GM23338 (cell line): ENCODE data around the gene ASL.

ENCODE experiments used
- EZH2phosphoT487 ChIP-seq: fragments of 200-600 bp; sonication (generic); IDR thresholded peaks from one replicate; pipeline ENCODE4 v1.8.1; 2018; ENCODE audit warnings: antibody characterized with exemption; ENCODE audit not compliant: unreplicated experiment
- TF ChIP-seq, protein P1 (sequence below): IDR thresholded peaks from one replicate; pipeline ENCODE4 v1.6.1; 2018; ENCODE audit warnings: antibody characterized with exemption; ENCODE audit not compliant: unreplicated experiment

DNA sequence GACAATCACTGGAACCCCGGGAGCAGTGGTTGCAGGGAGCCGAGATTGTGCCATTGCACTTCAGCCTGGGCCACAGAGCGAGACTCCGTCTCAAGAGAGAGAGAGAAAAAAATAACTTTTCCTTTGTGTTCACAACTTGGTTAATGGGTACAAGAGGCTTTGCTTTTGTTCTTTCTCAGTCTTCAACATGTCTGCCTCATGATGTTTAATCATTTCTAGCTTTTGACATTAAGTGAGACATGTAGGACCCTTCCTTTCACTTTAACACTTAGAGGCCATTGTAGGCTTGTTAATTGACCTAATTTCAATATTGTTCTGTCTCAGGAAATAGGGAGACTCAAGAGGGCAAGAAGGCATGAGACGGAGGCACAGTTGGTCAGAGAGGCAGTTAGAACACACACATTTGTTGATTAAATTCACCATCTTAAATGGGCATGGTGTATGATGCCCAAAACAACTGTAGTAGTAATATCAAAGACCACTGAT is 29.7 kb downstream of the ASL start:
- no peak for TF ChIP-seq EZH2phosphoT487
- TF ChIP-seq, protein P1, sequence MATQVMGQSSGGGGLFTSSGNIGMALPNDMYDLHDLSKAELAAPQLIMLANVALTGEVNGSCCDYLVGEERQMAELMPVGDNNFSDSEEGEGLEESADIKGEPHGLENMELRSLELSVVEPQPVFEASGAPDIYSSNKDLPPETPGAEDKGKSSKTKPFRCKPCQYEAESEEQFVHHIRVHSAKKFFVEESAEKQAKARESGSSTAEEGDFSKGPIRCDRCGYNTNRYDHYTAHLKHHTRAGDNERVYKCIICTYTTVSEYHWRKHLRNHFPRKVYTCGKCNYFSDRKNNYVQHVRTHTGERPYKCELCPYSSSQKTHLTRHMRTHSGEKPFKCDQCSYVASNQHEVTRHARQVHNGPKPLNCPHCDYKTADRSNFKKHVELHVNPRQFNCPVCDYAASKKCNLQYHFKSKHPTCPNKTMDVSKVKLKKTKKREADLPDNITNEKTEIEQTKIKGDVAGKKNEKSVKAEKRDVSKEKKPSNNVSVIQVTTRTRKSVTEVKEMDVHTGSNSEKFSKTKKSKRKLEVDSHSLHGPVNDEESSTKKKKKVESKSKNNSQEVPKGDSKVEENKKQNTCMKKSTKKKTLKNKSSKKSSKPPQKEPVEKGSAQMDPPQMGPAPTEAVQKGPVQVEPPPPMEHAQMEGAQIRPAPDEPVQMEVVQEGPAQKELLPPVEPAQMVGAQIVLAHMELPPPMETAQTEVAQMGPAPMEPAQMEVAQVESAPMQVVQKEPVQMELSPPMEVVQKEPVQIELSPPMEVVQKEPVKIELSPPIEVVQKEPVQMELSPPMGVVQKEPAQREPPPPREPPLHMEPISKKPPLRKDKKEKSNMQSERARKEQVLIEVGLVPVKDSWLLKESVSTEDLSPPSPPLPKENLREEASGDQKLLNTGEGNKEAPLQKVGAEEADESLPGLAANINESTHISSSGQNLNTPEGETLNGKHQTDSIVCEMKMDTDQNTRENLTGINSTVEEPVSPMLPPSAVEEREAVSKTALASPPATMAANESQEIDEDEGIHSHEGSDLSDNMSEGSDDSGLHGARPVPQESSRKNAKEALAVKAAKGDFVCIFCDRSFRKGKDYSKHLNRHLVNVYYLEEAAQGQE = no peak
